ENCODE data around the gene FBXL20.

GRCh38 chr17:39218906-39219305 is 182.5 kb downstream of the FBXL20 start:
- TF ChIP-seq ZNF512 (tag; IDR thresholded peaks at IDR 0.05) (no peak), CBX3 (IDR thresholded peaks at IDR 0.05; ENCODE audit: borderline replicate concordance in 1 of 2, low read length in 2 of 2) (no peak)
- TF ChIP-seq, protein P1, sequence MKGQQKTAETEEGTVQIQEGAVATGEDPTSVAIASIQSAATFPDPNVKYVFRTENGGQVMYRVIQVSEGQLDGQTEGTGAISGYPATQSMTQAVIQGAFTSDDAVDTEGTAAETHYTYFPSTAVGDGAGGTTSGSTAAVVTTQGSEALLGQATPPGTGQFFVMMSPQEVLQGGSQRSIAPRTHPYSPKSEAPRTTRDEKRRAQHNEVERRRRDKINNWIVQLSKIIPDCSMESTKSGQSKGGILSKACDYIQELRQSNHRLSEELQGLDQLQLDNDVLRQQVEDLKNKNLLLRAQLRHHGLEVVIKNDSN (CRISPR knock-in tag; IDR thresholded peaks at IDR 0.05): no peak
